ENCODE measurements around the gene MRPL16. TPM values are rescaled to one million over a fixed set of nuclear protein-coding genes. Genes with fewer than 3 reads are reported as not detected.
A peak's percentile ranks its signal among the peaks of the same experiment; 100 is the strongest.

Gene MRPL16
- total and polyA plus RNA-seq, 2 of the 4 experiments (the other 2 are of a cell fraction) = 43.9 to 71.3 TPM

- no TSS peak for BruUV-seq (replicated peaks)
- POLR2A ChIA-PET (ENCODE audit: unreplicated experiment) = no interaction called here
- Histone ChIP-seq H2BK120ac (ENCODE audit: low read depth, low read length) (no peak overlapping the region), H3K4me2 (ENCODE audit: low read depth, low read length) (no peak overlapping the region), H3K9ac (ENCODE audit: low read depth, low read length) (no peak overlapping the region), H4K91ac (ENCODE audit: insufficient read depth, low read depth, low read length) (no peak overlapping the region), H3K9me1 (ENCODE audit: insufficient read depth, low read length) (0 out of 2 replicates have a peak, but pooled peaks cover 3% of the 10 kb centered on the region), H4K20me1 (ENCODE audit: insufficient read depth, low read length) (peaks cover 21% of the 10 kb centered on the region; the same call in 1 of the 2 replicates), H4K5ac (ENCODE audit: low read depth, low read length) (no peak overlapping the region), H3K23ac (ENCODE audit: low read depth, low read length) (no peak overlapping the region), H2AK9ac (replicated peaks; ENCODE audit: low read depth, low read length, poor library complexity) (no peak overlapping the region), H2AK5ac (ENCODE audit: low read depth, low read length) (no peak overlapping the region), H3K4me3 (ENCODE audit: insufficient read depth, low read depth, low read length) (no peak overlapping the region), H2BK5ac (ENCODE audit: low read depth, low read length, poor library complexity, severe bottlenecking) (no peak overlapping the region), H2BK15ac (ENCODE audit: low read depth, low read length) (no peak overlapping the region), H3K36me3 (ENCODE audit: control insufficient read depth, insufficient read depth, low read length) (no peaks in the 10 kb centered on the region), H3K4ac (ENCODE audit: low read depth, low read length) (no peak overlapping the region), H3K27ac (ENCODE audit: insufficient read depth, low read length) (no peak overlapping the region), H4K8ac (ENCODE audit: low read depth in 2 of 2, low read length in 2 of 2) (no peak overlapping the region), H2AFZ (replicated peaks; ENCODE audit: low read length, poor library complexity) (no peak overlapping the region), H3K18ac (ENCODE audit: low read depth, low read length) (no peak overlapping the region), H3K14ac (replicated peaks; ENCODE audit: low read depth, low read length) (no peak overlapping the region), H3K27me3 (ENCODE audit: control insufficient read depth, insufficient read depth, low read length) (no peaks in the 10 kb centered on the region), H3K4me1 (ENCODE audit: control insufficient read depth, insufficient read depth, low read length) (no peaks in the 10 kb centered on the region), H3K56ac (ENCODE audit: extremely low read depth, insufficient read depth, low read length) (no peak overlapping the region), H2BK20ac (ENCODE audit: low read depth, low read length) (no peak overlapping the region), H3K79me1 (ENCODE audit: low read depth in 1 of 2, low read length in 2 of 2) (peaks cover 28 to 33% of the 10 kb centered on the region in 2 experiments), H3K9me3 (ENCODE audit: control insufficient read depth, insufficient read depth, low read length) (no peaks in the 10 kb centered on the region)
- dilution Hi-C loops (cut with HindIII; ENCODE audit: low sequenced_read_pairs, unreplicated experiment) (no loop called here), in situ Hi-C loops (cut with MboI; ENCODE audit: low sequenced_read_pairs) (no loop called here), intact Hi-C loops (cut with micrococcal nuclease) (no loop called here)
- ATAC-seq (ENCODE audit: low read depth) (peak; percentile 37; the same call in 1 of the 2 replicates), DNase-seq (no peak)
- no CpG with 5 or more reads among the region's 6 CpGs for WGBS, 2 experiments (ENCODE audit: extremely low coverage in 2 of 2, insufficient read length in 1 of 2)
- no peak for TF ChIP-seq CTCF (conservative IDR thresholded peaks at IDR 0.05; ENCODE audit: low read depth, low read length)
- TF ChIP-seq RFX5 (IDR thresholded peaks at IDR 0.05; ENCODE audit: low read depth, low read length) = no peak
- no peak for TF ChIP-seq ELK1 (IDR thresholded peaks at IDR 0.05; ENCODE audit: borderline replicate concordance, low read depth, low read length)
- TF ChIP-seq POLR2A (IDR thresholded peaks at IDR 0.05; ENCODE audit: low read depth, low read length) = no peak
- TF ChIP-seq RCOR1 (IDR thresholded peaks at IDR 0.05; ENCODE audit: insufficient replicate concordance, low read length) = no peak
- no peak for TF ChIP-seq CHD1 (IDR thresholded peaks at IDR 0.05; ENCODE audit: low read depth, low read length)
- CTCF ChIA-PET = interaction anchor here (1.1 kb wide), 1 partner anchor 11 kb away, joined by 3 read pairs; no protein-coding TSS in a partner anchor
Measured at GRCh38 chr11:59766542-59767224, 43.9 kb downstream of the MRPL16 start.

Data from IMR-90 (cell line).